HepG2 (cell line): ENCODE data around the gene AGAP1. TPM values are rescaled to one million over a fixed set of nuclear protein-coding genes. Genes with fewer than 3 reads are reported as not detected.
A peak's percentile ranks its signal among the peaks of the same experiment; 100 is the strongest.

Experiments
- ATF7 ChIP-seq, 2 experiments: fragments of 450-650 bp in 1 of 2; sonication (generic) in 1 of 2; formaldehyde crosslinking in 1 of 2; IDR thresholded peaks; 2 replicates each; pipeline versions ENCODE4 v1.4.0 to v1.6.1; 2016 to 2020; ENCODE audit warnings: antibody characterized with exemption in 1 of 2, mild to moderate bottlenecking in 1 of 2, missing genetic modification reagents in 1 of 2
- ATRX ChIP-seq: sonication (generic); formaldehyde crosslinking; IDR thresholded peaks from 2 replicates; pipeline ENCODE4 v1.4.0; 2020; ENCODE audit warnings: missing genetic modification reagents, borderline replicate concordance
- HNRNPK ChIP-seq: fragments of 200-400 bp; formaldehyde crosslinking; IDR thresholded peaks from 2 replicates; pipeline ENCODE4 v1.6.1; 2018; ENCODE audit warnings: low read length, low read depth, moderate library complexity, mild to moderate bottlenecking; ENCODE audit not compliant: poor library complexity, severe bottlenecking
- HNRNPUL1 ChIP-seq: fragments of 200-400 bp; formaldehyde crosslinking; IDR thresholded peaks from 2 replicates; pipeline ENCODE4 v1.6.1; 2017; ENCODE audit warnings: low read depth, mild to moderate bottlenecking, low read length, moderate library complexity
- IRF2 ChIP-seq: IDR thresholded peaks from 2 replicates; pipeline ENCODE4 v1.6.1; 2018; ENCODE audit warnings: missing genetic modification reagents, missing compliant biosample characterization
- NFYC ChIP-seq: IDR thresholded peaks from 2 replicates; pipeline ENCODE4 v1.6.1; 2016; ENCODE audit warnings: missing genetic modification reagents, missing compliant biosample characterization
- SRSF9 ChIP-seq: fragments of 200-400 bp; formaldehyde crosslinking; IDR thresholded peaks from 2 replicates; pipeline ENCODE4 v1.6.1; 2018; ENCODE audit warnings: borderline replicate concordance, mild to moderate bottlenecking, low read depth, low read length; ENCODE audit not compliant: insufficient read depth, poor library complexity, severe bottlenecking
- TEAD2 ChIP-seq: sonication (generic); formaldehyde crosslinking; IDR thresholded peaks from 2 replicates; pipeline ENCODE4 v1.9.0; 2021; ENCODE audit warnings: missing genetic modification reagents
- ZNF607 ChIP-seq: sonication (generic); formaldehyde crosslinking; IDR thresholded peaks from 2 replicates; pipeline ENCODE4 v1.5.1; 2020; ENCODE audit warnings: missing genetic modification reagents, mild to moderate bottlenecking, borderline replicate concordance
- ZNF772 ChIP-seq: sonication (generic); formaldehyde crosslinking; IDR thresholded peaks from 2 replicates; pipeline ENCODE4 v1.5.0; 2020; ENCODE audit warnings: mild to moderate bottlenecking, missing genetic modification reagents
- polyA plus RNA-seq, 8 experiments: library from polyadenylated mRNA; depleted of rRNA in 3 of 8; stranded (reverse) in 7 of 8; unstranded in 1 of 8; fragments of >200 nt; fragmentation: Illumina TruSeq in 4 of 8; extraction: Trizol in 4 of 8; gene quantifications; 2 replicates each; pipeline versions ENCODE4 v1.2.1 to v1.2.3, GENCODE V29; 2011 to 2016; ENCODE audit warnings: low read depth in 4 of 8, missing spikeins in 1 of 8, mixed read lengths in 1 of 8; ENCODE audit not compliant: insufficient read depth in 1 of 8
- total RNA-seq, 5 experiments: library from RNA; depleted of rRNA; stranded (reverse); fragments of >200 nt; fragmentation: Illumina TruSeq; extraction: Trizol; gene quantifications; 2 replicates each; pipeline ENCODE4 v1.2.3, GENCODE V29; 2016; ENCODE audit warnings: low read depth in 1 of 5
- TF ChIP-seq, protein P1 (sequence below): sonication (generic); formaldehyde crosslinking; IDR thresholded peaks from 2 replicates; pipeline ENCODE4 v1.8.1; 2023; ENCODE audit warnings: mild to moderate bottlenecking, inconsistent platforms, moderate library complexity, missing genetic modification reagents, borderline replicate concordance
- TF ChIP-seq, protein P2 (sequence below): sonication (generic); formaldehyde crosslinking; IDR thresholded peaks from 2 replicates; pipeline ENCODE4 v1.8.0; 2022; ENCODE audit warnings: missing genetic modification reagents, mild to moderate bottlenecking, inconsistent platforms, borderline replicate concordance
- TF ChIP-seq, protein P3 (sequence below): sonication (generic); formaldehyde crosslinking; IDR thresholded peaks from 2 replicates; pipeline ENCODE4 v1.5.0; 2020; ENCODE audit warnings: mild to moderate bottlenecking, missing genetic modification reagents, borderline replicate concordance
- TF ChIP-seq, protein P4 (sequence below): sonication (generic); formaldehyde crosslinking; IDR thresholded peaks from 2 replicates; pipeline ENCODE4 v1.4.0; 2020; ENCODE audit warnings: missing genetic modification reagents, low read depth, mild to moderate bottlenecking, borderline replicate concordance

AGAP1 gene
- total and polyA plus RNA-seq, 2 of the 13 experiments (the other 11 are each of a cell fraction or from before 2014, with no cell fraction given), result 21.2 to 32.7 TPM

DNA sequence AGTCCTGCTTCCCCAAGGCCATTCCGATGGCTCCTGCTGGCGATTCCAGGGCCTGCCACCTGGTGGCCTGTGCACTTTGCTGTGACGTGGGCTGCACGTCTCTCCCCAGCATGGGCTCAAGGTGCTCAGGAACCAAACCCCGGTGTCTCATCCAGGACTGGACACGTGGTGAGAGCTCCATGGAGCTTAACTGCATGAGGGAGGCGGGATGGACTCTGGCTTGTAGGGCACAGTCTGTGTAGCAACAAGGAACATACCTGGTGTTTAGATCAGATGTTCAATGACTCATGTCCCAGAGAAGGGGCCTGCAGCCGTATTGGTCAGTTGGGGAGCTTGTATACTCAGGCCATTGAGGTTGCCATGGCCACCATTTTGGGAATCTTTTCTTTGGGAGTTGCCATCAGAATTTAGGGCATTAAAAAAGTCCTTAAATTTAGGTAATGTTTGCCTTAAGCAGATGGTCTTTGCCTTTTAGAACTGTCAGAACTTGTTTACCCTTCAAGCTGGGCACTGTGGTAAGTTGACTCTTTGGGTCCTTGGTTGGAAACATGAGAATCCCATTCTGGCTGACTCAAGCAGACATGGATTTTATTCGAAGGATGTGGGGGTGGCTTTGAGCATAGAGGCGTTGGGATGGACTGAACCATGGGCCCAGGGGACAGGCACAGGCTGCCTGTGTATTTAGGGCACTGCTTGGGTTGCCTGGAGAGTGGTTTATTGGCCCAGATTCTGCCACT is 21.0 kb downstream of the AGAP1 start (continued):
- TF ChIP-seq ATF7 (IDR thresholded peaks at IDR 0.05) (peak; percentile 3; the same call in 1 of the 2 replicates), ATF7 (CRISPR knock-in tag; IDR thresholded peaks at IDR 0.05) (peak; percentile 84; the same call in 1 of the 2 replicates), ZNF772 (peak; percentile 89; the same call in 1 of the 2 replicates), IRF2 (CRISPR knock-in tag) (peak; percentile 98), NFYC (CRISPR knock-in tag) (peak; percentile 61), HNRNPK (no peak), TEAD2 (CRISPR knock-in tag) (no peak), ATRX (CRISPR knock-in tag) (no peak), ZNF607 (CRISPR knock-in tag) (peak; percentile 88; the same call in 1 of the 2 replicates), SRSF9 (no peak), HNRNPUL1 (no peak)
- TF ChIP-seq, protein P1, sequence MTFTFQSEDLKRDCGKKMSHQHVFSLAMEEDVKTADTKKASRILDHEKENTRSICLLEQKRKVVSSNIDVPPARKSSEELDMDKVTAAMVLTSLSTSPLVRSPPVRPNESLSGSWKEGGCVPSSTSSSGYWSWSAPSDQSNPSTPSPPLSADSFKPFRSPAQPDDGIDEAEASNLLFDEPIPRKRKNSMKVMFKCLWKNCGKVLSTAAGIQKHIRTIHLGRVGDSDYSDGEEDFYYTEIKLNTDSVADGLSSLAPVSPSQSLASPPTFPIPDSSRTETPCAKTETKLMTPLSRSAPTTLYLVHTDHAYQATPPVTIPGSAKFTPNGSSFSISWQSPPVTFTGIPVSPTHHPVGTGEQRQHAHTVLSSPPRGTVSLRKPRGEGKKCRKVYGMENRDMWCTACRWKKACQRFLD (CRISPR knock-in tag), result no peak
- TF ChIP-seq, protein P2, sequence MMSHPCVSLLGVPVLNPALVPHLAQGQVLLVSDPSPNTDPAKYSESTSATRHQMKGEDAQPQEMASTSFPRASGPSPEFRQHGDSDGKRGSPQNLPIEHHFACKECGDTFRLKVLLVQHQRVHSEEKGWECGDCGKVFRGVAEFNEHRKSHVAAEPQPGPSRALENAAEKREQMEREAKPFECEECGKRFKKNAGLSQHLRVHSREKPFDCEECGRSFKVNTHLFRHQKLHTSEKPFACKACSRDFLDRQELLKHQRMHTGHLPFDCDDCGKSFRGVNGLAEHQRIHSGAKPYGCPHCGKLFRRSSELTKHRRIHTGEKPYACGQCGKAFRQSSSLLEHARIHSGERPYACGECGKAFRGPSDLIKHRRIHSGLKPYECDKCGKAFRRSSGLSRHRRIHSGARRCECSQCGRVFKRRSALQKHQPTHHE (CRISPR knock-in tag), result peak; percentile 81; the same call in 1 of the 2 replicates
- TF ChIP-seq, protein P3, sequence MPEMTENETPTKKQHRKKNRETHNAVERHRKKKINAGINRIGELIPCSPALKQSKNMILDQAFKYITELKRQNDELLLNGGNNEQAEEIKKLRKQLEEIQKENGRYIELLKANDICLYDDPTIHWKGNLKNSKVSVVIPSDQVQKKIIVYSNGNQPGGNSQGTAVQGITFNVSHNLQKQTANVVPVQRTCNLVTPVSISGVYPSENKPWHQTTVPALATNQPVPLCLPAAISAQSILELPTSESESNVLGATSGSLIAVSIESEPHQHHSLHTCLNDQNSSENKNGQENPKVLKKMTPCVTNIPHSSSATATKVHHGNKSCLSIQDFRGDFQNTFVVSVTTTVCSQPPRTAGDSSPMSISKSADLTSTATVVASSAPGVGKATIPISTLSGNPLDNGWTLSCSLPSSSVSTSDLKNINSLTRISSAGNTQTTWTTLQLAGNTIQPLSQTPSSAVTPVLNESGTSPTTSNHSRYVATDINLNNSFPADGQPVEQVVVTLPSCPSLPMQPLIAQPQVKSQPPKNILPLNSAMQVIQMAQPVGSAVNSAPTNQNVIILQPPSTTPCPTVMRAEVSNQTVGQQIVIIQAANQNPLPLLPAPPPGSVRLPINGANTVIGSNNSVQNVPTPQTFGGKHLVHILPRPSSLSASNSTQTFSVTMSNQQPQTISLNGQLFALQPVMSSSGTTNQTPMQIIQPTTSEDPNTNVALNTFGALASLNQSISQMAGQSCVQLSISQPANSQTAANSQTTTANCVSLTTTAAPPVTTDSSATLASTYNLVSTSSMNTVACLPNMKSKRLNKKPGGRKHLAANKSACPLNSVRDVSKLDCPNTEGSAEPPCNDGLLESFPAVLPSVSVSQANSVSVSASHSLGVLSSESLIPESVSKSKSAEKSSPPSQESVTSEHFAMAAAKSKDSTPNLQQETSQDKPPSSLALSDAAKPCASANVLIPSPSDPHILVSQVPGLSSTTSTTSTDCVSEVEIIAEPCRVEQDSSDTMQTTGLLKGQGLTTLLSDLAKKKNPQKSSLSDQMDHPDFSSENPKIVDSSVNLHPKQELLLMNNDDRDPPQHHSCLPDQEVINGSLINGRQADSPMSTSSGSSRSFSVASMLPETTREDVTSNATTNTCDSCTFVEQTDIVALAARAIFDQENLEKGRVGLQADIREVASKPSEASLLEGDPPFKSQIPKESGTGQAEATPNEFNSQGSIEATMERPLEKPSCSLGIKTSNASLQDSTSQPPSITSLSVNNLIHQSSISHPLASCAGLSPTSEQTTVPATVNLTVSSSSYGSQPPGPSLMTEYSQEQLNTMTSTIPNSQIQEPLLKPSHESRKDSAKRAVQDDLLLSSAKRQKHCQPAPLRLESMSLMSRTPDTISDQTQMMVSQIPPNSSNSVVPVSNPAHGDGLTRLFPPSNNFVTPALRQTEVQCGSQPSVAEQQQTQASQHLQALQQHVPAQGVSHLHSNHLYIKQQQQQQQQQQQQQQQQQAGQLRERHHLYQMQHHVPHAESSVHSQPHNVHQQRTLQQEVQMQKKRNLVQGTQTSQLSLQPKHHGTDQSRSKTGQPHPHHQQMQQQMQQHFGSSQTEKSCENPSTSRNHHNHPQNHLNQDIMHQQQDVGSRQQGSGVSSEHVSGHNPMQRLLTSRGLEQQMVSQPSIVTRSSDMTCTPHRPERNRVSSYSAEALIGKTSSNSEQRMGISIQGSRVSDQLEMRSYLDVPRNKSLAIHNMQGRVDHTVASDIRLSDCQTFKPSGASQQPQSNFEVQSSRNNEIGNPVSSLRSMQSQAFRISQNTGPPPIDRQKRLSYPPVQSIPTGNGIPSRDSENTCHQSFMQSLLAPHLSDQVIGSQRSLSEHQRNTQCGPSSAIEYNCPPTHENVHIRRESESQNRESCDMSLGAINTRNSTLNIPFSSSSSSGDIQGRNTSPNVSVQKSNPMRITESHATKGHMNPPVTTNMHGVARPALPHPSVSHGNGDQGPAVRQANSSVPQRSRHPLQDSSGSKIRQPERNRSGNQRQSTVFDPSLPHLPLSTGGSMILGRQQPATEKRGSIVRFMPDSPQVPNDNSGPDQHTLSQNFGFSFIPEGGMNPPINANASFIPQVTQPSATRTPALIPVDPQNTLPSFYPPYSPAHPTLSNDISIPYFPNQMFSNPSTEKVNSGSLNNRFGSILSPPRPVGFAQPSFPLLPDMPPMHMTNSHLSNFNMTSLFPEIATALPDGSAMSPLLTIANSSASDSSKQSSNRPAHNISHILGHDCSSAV, result peak; percentile 85; the same call in 1 of the 2 replicates
- TF ChIP-seq, protein P4, sequence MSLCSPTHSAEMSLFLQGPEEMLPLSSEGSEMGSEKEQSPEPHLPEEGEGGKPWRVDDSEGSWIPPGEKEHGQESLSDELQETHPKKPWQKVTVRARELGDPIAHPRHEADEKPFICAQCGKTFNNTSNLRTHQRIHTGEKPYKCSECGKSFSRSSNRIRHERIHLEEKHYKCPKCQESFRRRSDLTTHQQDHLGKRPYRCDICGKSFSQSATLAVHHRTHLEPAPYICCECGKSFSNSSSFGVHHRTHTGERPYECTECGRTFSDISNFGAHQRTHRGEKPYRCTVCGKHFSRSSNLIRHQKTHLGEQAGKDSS (CRISPR knock-in tag), result peak; percentile 99
